Loucy (cell line): ENCODE measurements around the gene SFXN5.
A peak's percentile ranks its signal among the peaks of the same experiment; 100 is the strongest.

Source experiments
- H2AFZ ChIP-seq: fragments of 200-600 bp; sonication (generic); 2 replicates; pipeline ENCODE4 v1.6.0; 2016; ENCODE audit warnings: antibody characterized with exemption, mild to moderate bottlenecking, low read length, moderate library complexity
- H3F3A ChIP-seq: fragments of 200-600 bp; 2 replicates; pipeline ENCODE4 v1.6.0; 2016; ENCODE audit warnings: antibody characterized with exemption, low read depth, mild to moderate bottlenecking
- H3K27me3 ChIP-seq: fragments of 200-600 bp; sonication (generic); 2 replicates; pipeline ENCODE4 v1.6.1; 2014; ENCODE audit warnings: low read length, mild to moderate bottlenecking; ENCODE audit not compliant: insufficient read depth, poor library complexity, severe bottlenecking
- H3K36me3 ChIP-seq: fragments of 200-600 bp; sonication (generic); 2 replicates; pipeline ENCODE4 v1.6.1; 2016; ENCODE audit warnings: low read length; ENCODE audit not compliant: insufficient read depth
- H3K4me1 ChIP-seq: fragments of 200-600 bp; sonication (generic); 2 replicates; pipeline ENCODE4 v1.5.1; 2014; ENCODE audit warnings: low read length, mild to moderate bottlenecking; ENCODE audit not compliant: insufficient read depth, poor library complexity, severe bottlenecking
- H3K4me2 ChIP-seq: fragments of 200-600 bp; sonication (generic); 2 replicates; pipeline ENCODE4 v1.6.0; 2014; ENCODE audit warnings: antibody characterized with exemption, low read length, low read depth, mild to moderate bottlenecking; ENCODE audit not compliant: poor library complexity, severe bottlenecking
- H3K4me3 ChIP-seq: fragments of 200-600 bp; sonication (generic); 2 replicates; pipeline ENCODE4 v1.5.1; 2014; ENCODE audit warnings: low read length, mild to moderate bottlenecking, mixed read lengths; ENCODE audit not compliant: poor library complexity, severe bottlenecking
- H3K79me2 ChIP-seq: fragments of 200-600 bp; sonication (generic); 2 replicates; pipeline ENCODE4 v1.6.1; 2014; ENCODE audit warnings: low read length; ENCODE audit not compliant: insufficient read depth
- H3K9ac ChIP-seq: fragments of 200-600 bp; sonication (generic); 2 replicates; pipeline ENCODE4 v1.6.0; 2014; ENCODE audit warnings: mild to moderate bottlenecking, low read depth, low read length, moderate library complexity; ENCODE audit not compliant: poor library complexity, severe bottlenecking
- H3K9me2 ChIP-seq: fragments of 200-600 bp; sonication (generic); replicated peaks from 2 replicates; pipeline ENCODE4 v1.6.1; 2016; ENCODE audit warnings: low read depth, low read length, mixed read lengths
- H3K9me3 ChIP-seq: fragments of 200-600 bp; sonication (generic); 2 replicates; pipeline ENCODE4 v1.6.1; 2014; ENCODE audit warnings: mild to moderate bottlenecking, antibody characterized with exemption, low read length, low read depth; ENCODE audit not compliant: insufficient read depth
- H4K20me1 ChIP-seq: fragments of 200-600 bp; sonication (generic); 2 replicates; pipeline ENCODE4 v1.6.0; 2014; ENCODE audit warnings: antibody characterized with exemption, low read length, mild to moderate bottlenecking; ENCODE audit not compliant: insufficient read depth, poor library complexity, severe bottlenecking
- CTCF ChIP-seq: fragments of 200-600 bp; sonication (generic); conservative IDR thresholded peaks from 2 replicates; pipeline ENCODE4 v1.5.1; 2014; ENCODE audit warnings: mild to moderate bottlenecking, antibody characterized with exemption, low read length
- EZH2phosphoT487 ChIP-seq: fragments of 200-600 bp; IDR thresholded peaks from 2 replicates; pipeline ENCODE4 v1.6.1; 2018; ENCODE audit warnings: antibody characterized with exemption, mild to moderate bottlenecking, moderate library complexity, borderline replicate concordance

Gene SFXN5

DNA sequence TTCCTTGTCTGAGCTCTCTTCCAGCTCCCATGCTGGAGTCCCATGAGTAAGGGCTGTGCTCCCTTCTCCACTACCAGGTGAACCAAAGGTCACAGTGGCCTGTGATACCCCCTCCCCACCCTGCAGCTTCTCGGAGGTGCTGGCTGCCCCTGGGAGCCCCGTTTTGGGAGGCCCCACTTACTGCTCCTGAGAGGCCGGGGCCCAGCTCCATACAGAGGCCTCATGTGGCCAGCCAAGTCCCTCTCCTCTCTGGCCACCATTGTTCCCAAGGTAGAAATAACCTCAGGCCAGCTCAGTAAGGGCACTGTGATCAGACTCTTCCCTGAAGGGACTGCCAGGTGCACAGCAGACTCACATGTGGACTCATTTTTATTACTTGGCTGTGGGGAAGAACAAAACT is 35.3 kb upstream of the SFXN5 start:
- Histone ChIP-seq H3K9me3 (no peaks in the 10 kb centered on the region), H3K27me3 (no peaks in the 10 kb centered on the region), H3F3A (no peaks in the 10 kb centered on the region), H4K20me1 (no peaks in the 10 kb centered on the region), H3K4me1 (peaks cover 72% of the 10 kb centered on the region), H3K36me3 (no peaks in the 10 kb centered on the region), H2AFZ (no peak overlapping the region), H3K79me2 (peaks cover 22% of the 10 kb centered on the region; the same call in 1 of the 2 replicates), H3K9ac (peak overlapping the region; percentile 26), H3K4me2 (peak overlapping the region; percentile 54), H3K9me2 (no peaks in the 10 kb centered on the region), H3K4me3 (peak overlapping the region; percentile 34)
- no peak for TF ChIP-seq CTCF
- TF ChIP-seq EZH2phosphoT487 = no peak

- Histone ChIP-seq H3K79me2 (peaks cover 14% of the 10 kb centered on the region; the same call in 1 of the 2 replicates), H3K36me3 (no peaks in the 10 kb centered on the region), H3K4me3 (no peak overlapping the region), H3K4me1 (peaks cover 62% of the 10 kb centered on the region), H3F3A (no peaks in the 10 kb centered on the region), H3K4me2 (no peak overlapping the region), H3K9me3 (no peaks in the 10 kb centered on the region), H3K9ac (no peak overlapping the region), H3K27me3 (no peaks in the 10 kb centered on the region), H2AFZ (no peak overlapping the region), H3K9me2 (no peaks in the 10 kb centered on the region), H4K20me1 (no peaks in the 10 kb centered on the region)
- TF ChIP-seq CTCF (no peak), EZH2phosphoT487 (no peak)
These were observed 34.0 kb upstream of the SFXN5 start for GRCh38 chr2:73105511-73105971.

DNA sequence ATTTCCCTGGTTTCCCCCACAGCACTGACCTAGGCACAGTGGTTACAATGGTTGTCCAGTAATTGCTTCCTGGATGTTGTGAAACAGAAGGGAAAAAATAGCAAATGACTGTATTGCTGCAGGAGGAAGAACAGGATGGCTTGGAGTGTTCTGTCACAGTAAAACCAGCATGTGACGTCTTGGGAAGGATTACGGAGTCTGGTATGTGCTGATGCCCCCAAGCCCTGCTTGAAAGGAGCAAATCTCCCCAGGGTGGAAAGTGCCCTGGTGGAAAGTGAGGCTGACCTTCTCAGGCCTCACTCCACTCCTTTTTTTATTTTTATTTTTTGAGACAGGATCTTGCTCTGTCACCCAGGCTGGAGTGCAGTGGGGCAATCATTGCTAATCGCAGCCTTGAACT is 33.4 kb upstream of the SFXN5 start:
- Histone ChIP-seq H3K27me3 (no peaks in the 10 kb centered on the region), H2AFZ (no peak overlapping the region), H3K9me3 (no peaks in the 10 kb centered on the region), H3K79me2 (peaks cover 8% of the 10 kb centered on the region; the same call in 1 of the 2 replicates), H3F3A (no peaks in the 10 kb centered on the region), H3K4me3 (no peak overlapping the region), H3K36me3 (no peaks in the 10 kb centered on the region), H3K9ac (no peak overlapping the region), H3K4me2 (no peak overlapping the region), H3K9me2 (no peaks in the 10 kb centered on the region), H3K4me1 (peaks cover 56% of the 10 kb centered on the region), H4K20me1 (no peaks in the 10 kb centered on the region)
- TF ChIP-seq CTCF = no peak
- TF ChIP-seq EZH2phosphoT487 = no peak
